Neural progenitor cell (in vitro differentiated cells): ENCODE results near the gene TMEM52B.

ENCODE experiments used
- CTCF ChIP-seq: fragments of 200-600 bp; sonication (generic); IDR thresholded peaks from 2 replicates; pipeline ENCODE4 v1.5.1; 2017; ENCODE audit warnings: antibody characterized with exemption, mild to moderate bottlenecking
- EZH2 ChIP-seq: fragments of 200-600 bp; sonication (generic); IDR thresholded peaks from 2 replicates; pipeline ENCODE4 v1.6.1; 2017; ENCODE audit warnings: antibody characterized with exemption, mild to moderate bottlenecking, moderate library complexity
- EZH2phosphoT487 ChIP-seq: fragments of 200-600 bp; sonication (generic); IDR thresholded peaks from 2 replicates; pipeline ENCODE4 v1.6.1; 2017; ENCODE audit warnings: antibody characterized with exemption

- TF ChIP-seq CTCF (no peak), EZH2phosphoT487 (no peak), EZH2 (no peak)
Observed at GRCh38 chr12:10158406-10158805, 20.4 kb upstream of the TMEM52B start.
